ENCODE measurements around the gene ADAM15.

- no peak for TF ChIP-seq CTCF (IDR thresholded peaks at IDR 0.05)
- no peak for TF ChIP-seq POLR2A (IDR thresholded peaks at IDR 0.05)
Observed at GRCh38 chr1:155008015-155008941, 42.8 kb upstream of the ADAM15 start.

All from uterus (tissue), 2 donors.